ENCODE measurements around the gene RFC5. TPM values are rescaled to one million over a fixed set of nuclear protein-coding genes. Genes with fewer than 3 reads are reported as not detected.

The RFC5 gene
- total and polyA plus RNA-seq, 2 of the 8 experiments (the other 6 are each of a cell fraction or from before 2014, with no cell fraction given): 34.4 to 40.6 TPM

- Histone ChIP-seq H3K9ac (replicated peaks in 1 of 4; ENCODE audit: extremely low read depth in 1 of 4, low read depth in 3 of 4, low read length in 3 of 4) (peak overlapping the region; percentile 84 to 93 (median 85)), H3K27me3 (replicated peaks in 1 of 4; ENCODE audit: control insufficient read depth in 3 of 4, extremely low read depth in 1 of 4, insufficient read depth in 3 of 4, low read length in 3 of 4) (no peaks in the 10 kb centered on the region), H2BK120ac (replicated peaks; ENCODE audit: low read depth, low read length) (peak overlapping the region; percentile 50), H2BK20ac (ENCODE audit: low read length) (peak overlapping the region; percentile 48; the same call in 1 of the 2 replicates), H3K56ac (replicated peaks; ENCODE audit: insufficient read length, low read depth, low read length) (peak overlapping the region; percentile 98), H3K23me2 (ENCODE audit: low read depth, low read length) (peaks cover 7% of the 10 kb centered on the region; the same call in 1 of the 2 replicates), H2AK5ac (ENCODE audit: low read depth, low read length) (no peak overlapping the region; the same call in 1 of the 2 replicates), H3K18ac (ENCODE audit: extremely low read depth, low read length) (peak overlapping the region; percentile 94), H4K8ac (ENCODE audit: extremely low read depth, insufficient read depth, low read length) (peak overlapping the region; percentile 66; the same call in 1 of the 2 replicates), H2BK12ac (ENCODE audit: low read depth, low read length) (no peak overlapping the region; the same call in 1 of the 2 replicates), H3K14ac (ENCODE audit: insufficient read length) (no peak overlapping the region), H3K4me3 (ENCODE audit: extremely low read depth in 1 of 4, insufficient read depth in 2 of 4, low read depth in 3 of 4, low read length in 4 of 4) (peak overlapping the region; percentile 87 to 93 (median 91)), H3K4me2 (ENCODE audit: insufficient read depth in 1 of 2, low read depth in 2 of 2, low read length in 2 of 2) (peak overlapping the region; percentile 85 to 98), H3K4ac (replicated peaks; ENCODE audit: insufficient read length, low read depth, low read length) (peak overlapping the region; percentile 94), H4K91ac (replicated peaks; ENCODE audit: insufficient read length, low read length) (peak overlapping the region; percentile 97), H2BK5ac (ENCODE audit: low read depth, low read length) (peak overlapping the region; percentile 97), H3K79me2 (ENCODE audit: control insufficient read depth in 1 of 2, insufficient read depth in 2 of 2, low read length in 2 of 2) (peaks cover 0 to 34% of the 10 kb centered on the region in 2 experiments; a peak in 2 of 4 replicates), H3K23ac (ENCODE audit: insufficient read length) (no peak overlapping the region), H4K5ac (ENCODE audit: insufficient read length, low read depth, low read length) (peak overlapping the region; percentile 87), H3K4me1 (replicated peaks in 1 of 4; ENCODE audit: control insufficient read depth in 3 of 4, insufficient read depth in 4 of 4, low read length in 3 of 4) (peaks cover 3 to 10% (median 7%) of the 10 kb centered on the region in 4 experiments; a peak in 6 of 7 replicates), H3K9me3 (ENCODE audit: insufficient read depth in 2 of 2, low read depth in 1 of 2, low read length in 1 of 2) (no peaks in the 10 kb centered on the region), H3K27ac (ENCODE audit: low read depth, low read length) (peak overlapping the region; percentile 85), H2AFZ (ENCODE audit: low read length) (no peak overlapping the region), H2BK15ac (ENCODE audit: low read length) (no peak overlapping the region), H3K36me3 (ENCODE audit: control insufficient read depth in 2 of 4, insufficient read depth in 4 of 4, low read length in 3 of 4) (peaks cover 3 to 22% (median 8%) of the 10 kb centered on the region in 4 experiments; a peak in 7 of 8 replicates), H4K20me1 (replicated peaks in 1 of 2; ENCODE audit: control insufficient read depth in 1 of 2, insufficient read depth in 2 of 2, low read length in 2 of 2) (peaks cover 0 to 2% of the 10 kb centered on the region in 2 experiments), H3K79me1 (ENCODE audit: low read depth, low read length) (peaks cover 8% of the 10 kb centered on the region; the same call in 1 of the 2 replicates)
- FAIRE-seq: no peak
- DNase-seq (ENCODE audit: low read depth in 1 of 2, low spot score in 2 of 2): peak in 1 of 2 experiments; percentile 73
- 2% methylated on average over 44 of the region's 44 CpGs; no CpG with 5 or more reads in 1 of the 2 experiments for WGBS, 2 experiments (ENCODE audit: extremely low coverage in 1 of 2, insufficient coverage in 1 of 2, insufficient read length in 1 of 2, insufficient replicate concordance in 2 of 2, low coverage in 1 of 2, low lambda C conversion rate in 2 of 2, missing lambda C conversion rate in 1 of 2)
- CTCF ChIA-PET (ENCODE audit: partially characterized antibody): interaction anchor here (0.6 to 1.2 kb wide), 2 partner anchors 32 to 1260 kb away, joined by 3 read pairs; no protein-coding TSS in a partner anchor
- POLR2A ChIA-PET (ENCODE audit: partially characterized antibody): interaction anchor here (0.7 to 12.8 kb wide), 16 partner anchors 9 to 316 kb away, joined by 3 to 106 read pairs (median 5); partner anchors contain the start of genes PEBP1, RFC5 and VSIG10
- TF ChIP-seq RFX5 (IDR thresholded peaks at IDR 0.05; ENCODE audit: borderline replicate concordance, low read depth, low read length) (no peak), RBBP5 (IDR thresholded peaks at IDR 0.05; ENCODE audit: borderline replicate concordance, low read depth, low read length) (peak; percentile 72), RXRA (IDR thresholded peaks at IDR 0.05; ENCODE audit: insufficient read depth, low read depth, low read length) (no peak), BCL11A (IDR thresholded peaks at IDR 0.05; ENCODE audit: low read depth in 2 of 2, low read length in 2 of 2) (no peak), MAFK (IDR thresholded peaks at IDR 0.05; ENCODE audit: low read depth, low read length) (no peak), EP300 (IDR thresholded peaks at IDR 0.05; ENCODE audit: borderline replicate concordance in 1 of 2, low read depth in 2 of 2, low read length in 2 of 2) (no peak), SAP30 (IDR thresholded peaks at IDR 0.05; ENCODE audit: insufficient read depth, insufficient replicate concordance, low read length) (no peak), ZNF274 (IDR thresholded peaks at IDR 0.05; ENCODE audit: borderline replicate concordance, extremely low read depth, low read length) (no peak), TAF7 (optimal IDR thresholded peaks at IDR 0.05; ENCODE audit: borderline replicate concordance, low read depth, low read length) (no peak)
Measured at GRCh38 chr12:118061873-118062843, 45.7 kb downstream of the RFC5 start.
